Superior temporal gyrus (tissue), 1 donor: Measurements from ENCODE around the gene SV2C.
"Not testable (repeated sequence)": the region's sequence is repeated elsewhere in the genome, so short reads cannot be mapped to it uniquely, and the experiment has no call there.

ENCODE experiments used
- DNase-seq: peaks from one replicate; pipeline ENCODE4 v3.0.0-alpha.2; 2016; ENCODE audit errors: extremely low spot score

Gene SV2C, protein sequence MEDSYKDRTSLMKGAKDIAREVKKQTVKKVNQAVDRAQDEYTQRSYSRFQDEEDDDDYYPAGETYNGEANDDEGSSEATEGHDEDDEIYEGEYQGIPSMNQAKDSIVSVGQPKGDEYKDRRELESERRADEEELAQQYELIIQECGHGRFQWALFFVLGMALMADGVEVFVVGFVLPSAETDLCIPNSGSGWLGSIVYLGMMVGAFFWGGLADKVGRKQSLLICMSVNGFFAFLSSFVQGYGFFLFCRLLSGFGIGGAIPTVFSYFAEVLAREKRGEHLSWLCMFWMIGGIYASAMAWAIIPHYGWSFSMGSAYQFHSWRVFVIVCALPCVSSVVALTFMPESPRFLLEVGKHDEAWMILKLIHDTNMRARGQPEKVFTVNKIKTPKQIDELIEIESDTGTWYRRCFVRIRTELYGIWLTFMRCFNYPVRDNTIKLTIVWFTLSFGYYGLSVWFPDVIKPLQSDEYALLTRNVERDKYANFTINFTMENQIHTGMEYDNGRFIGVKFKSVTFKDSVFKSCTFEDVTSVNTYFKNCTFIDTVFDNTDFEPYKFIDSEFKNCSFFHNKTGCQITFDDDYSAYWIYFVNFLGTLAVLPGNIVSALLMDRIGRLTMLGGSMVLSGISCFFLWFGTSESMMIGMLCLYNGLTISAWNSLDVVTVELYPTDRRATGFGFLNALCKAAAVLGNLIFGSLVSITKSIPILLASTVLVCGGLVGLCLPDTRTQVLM

GRCh38 chr5:76082772-76083554 lies at the start of gene SV2C:
Gene SV2C, plus strand, starts transcription at chr5:76083383. Its CDS starts 48,368 bp downstream, at chr5:76131751.
- DNase-seq = no peak

GRCh38 chr5:76037736-76038151 lies 45.4 kb upstream of the SV2C start:
- not testable (repeated sequence) for DNase-seq

GRCh38 chr5:76038212-76038611 lies 45.0 kb upstream of the SV2C start:
- DNase-seq = no peak

GRCh38 chr5:76040806-76041205 lies 42.4 kb upstream of the SV2C start:
- DNase-seq = no peak

GRCh38 chr5:76041863-76042262 lies 41.3 kb upstream of the SV2C start:
- DNase-seq = no peak

DNA sequence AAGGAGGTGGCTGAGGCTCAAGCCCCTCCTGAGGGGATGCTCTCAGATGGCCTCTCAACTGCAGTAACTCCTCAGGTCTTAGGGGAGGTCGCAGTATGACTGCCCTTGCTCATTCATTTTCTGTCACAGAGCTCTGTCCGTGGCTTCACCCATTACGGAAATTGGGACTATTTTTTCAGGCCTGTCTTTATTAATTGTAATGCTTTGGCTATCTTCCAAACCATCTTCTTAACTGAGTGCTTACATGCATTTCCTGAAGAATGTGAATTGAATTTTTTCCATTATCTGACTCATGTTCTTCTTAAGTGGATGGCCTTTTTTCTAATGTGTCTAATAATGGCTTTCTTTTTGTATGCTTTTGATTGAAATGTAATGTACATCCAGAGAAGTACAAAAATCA lies 36.4 kb upstream of the SV2C start:
- no peak for DNase-seq

DNA sequence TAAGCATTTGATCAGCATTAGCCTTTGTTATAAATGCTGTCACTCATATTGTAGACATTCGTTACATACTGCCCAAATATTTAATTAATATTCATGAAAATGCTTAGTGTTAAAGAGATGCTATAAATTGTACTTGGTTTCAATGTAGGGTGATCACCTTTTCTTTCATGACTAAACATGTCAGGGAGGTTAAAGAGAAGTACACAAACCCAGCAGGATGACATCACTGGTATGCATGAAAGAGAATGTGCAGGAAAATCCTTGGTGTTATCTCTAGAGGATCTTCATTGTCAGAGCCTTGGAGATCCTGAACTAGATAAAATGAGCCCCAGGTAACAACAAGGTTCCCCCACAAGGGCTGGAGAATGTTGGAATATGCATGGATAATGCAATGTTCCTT lies 33.0 kb upstream of the SV2C start:
- DNase-seq = no peak

DNA sequence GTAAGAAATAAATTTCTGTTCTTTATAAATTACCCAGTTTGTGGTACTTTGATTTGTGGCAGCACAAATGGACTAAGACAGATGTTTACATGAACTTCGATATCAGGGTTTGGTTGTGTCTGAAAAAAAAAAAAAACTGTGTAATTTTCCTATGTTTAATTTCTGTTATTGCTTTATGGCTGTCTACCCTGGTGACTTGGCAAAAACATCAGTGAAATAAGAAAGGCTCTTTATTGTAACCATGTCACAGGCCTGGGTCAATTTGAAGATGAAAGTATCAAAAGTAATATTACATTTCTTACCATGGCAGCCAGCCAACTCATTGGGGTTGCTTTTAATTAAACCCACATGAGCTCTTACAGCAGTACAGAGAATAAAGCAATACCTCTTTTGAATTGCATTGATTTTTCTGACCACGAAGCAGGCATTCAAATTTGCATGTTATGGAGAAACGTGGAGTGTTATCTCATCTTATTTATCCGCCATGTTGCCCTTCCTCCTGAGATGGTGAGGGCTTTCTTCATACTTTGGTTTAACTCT lies 20.6 kb upstream of the SV2C start:
- DNase-seq = no peak

GRCh38 chr5:76065258-76065657 lies 17.9 kb upstream of the SV2C start:
- DNase-seq = no peak

GRCh38 chr5:76069061-76069735 lies 14.0 kb upstream of the SV2C start:
- no peak for DNase-seq

- DNase-seq = no peak
These were observed 8.6 kb upstream of the SV2C start for GRCh38 chr5:76074487-76075065.

- DNase-seq = no peak
These were observed 1.1 kb upstream of the SV2C start for GRCh38 chr5:76081811-76082771.

DNA sequence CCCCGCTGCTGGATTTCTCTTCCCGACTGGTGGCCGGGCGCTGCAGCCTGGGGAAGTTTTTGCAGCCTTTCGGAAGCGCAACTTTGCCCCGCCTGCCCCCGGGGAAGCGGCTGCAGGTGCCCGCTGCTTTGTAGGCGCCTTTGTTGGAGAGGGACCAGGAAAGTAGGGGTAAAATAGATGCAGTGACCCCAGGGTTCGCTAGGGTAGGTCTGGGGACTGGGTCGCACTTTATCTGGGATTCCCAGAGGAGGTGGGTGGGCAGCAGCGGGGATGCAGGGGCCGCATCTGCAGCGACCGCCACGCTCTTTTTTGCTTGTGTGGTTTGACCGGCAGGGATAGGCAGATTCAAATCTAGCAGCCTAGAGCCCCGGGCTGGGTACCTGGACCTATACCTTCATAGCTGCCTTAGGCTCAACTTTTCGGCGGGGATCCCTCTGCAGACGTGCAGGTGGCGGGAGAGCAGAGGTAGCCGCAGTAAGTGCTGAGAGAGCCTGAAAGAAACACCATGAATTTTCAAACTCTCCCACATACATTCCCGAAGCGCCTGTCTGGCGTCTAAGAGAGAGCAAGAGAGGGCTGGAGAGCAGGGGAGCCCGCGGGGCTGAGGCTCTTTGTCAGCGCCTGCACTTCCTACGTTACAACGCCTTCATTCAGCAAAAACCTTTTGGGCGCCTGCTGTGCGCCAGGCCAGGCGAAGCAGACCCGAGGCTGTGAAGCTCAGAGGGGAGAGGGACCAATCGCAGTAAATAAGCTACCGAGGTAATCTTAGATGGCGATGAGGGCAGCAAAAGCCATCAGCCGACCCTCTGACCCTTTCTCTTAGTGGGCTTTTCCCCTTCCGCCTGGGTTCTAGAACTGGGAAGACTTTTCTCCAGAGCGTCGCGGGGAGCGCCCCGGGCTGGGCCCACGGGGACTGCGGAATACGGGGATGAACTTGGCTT lies 642 bp downstream of the SV2C start:
- DNase-seq = no peak

GRCh38 chr5:76084496-76085242 lies 1.5 kb downstream of the SV2C start:
- DNase-seq = no peak

- no peak for DNase-seq
These were observed 2.0 kb downstream of the SV2C start for GRCh38 chr5:76085243-76085579.

DNA sequence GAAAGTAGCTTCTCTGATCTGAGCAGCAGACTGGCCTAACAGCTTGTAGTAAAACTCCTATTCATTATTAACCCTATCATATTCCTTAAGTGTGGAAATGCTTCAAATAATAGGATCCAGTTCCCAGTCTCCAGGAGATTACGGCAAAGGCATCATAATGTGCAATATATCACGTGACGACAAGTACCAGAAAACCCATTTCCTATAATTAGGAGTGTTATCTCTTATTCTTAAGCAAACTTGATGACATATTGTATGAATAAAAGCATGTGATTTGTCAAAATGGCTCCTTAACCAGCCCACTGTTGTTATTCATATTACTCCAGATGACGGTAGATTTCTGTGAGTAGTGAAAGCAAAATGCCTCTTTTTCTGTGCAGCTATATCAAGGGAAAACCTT lies 2.9 kb downstream of the SV2C start:
- no peak for DNase-seq

DNA sequence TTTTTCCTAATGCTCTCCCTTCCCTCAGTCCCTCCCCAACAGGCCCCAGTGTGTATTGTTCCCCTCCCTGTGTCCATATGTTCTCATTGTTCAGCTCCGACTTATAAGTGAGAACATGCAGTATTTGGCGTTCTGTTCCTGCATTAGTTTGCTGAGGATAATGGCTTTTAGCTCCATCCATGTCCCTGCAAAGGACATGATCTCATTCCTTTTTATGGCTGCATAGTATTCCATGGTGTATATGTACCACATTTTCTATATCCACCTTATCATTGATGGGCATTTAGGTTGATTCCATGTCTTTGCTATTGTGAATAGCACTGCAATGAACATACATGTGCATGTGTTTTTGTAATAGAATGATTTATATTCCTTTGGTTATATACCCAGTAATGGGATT lies 6.0 kb downstream of the SV2C start:
- DNase-seq = not testable (repeated sequence)

- DNase-seq = no peak
These were observed 8.2 kb downstream of the SV2C start for GRCh38 chr5:76091351-76091750.
